Amniotic stem cell (primary cell): ENCODE results near the gene RBMX2.
"Not testable (repeated sequence)": the region's sequence is repeated elsewhere in the genome, so short reads cannot be mapped to it uniquely, and the experiment has no call there.

ENCODE experiments used
- DNase-seq: peaks from one replicate; lab custom pipeline; 2025; lab: John Stamatoyannopoulos, UW

The RBMX2 gene

DNA sequence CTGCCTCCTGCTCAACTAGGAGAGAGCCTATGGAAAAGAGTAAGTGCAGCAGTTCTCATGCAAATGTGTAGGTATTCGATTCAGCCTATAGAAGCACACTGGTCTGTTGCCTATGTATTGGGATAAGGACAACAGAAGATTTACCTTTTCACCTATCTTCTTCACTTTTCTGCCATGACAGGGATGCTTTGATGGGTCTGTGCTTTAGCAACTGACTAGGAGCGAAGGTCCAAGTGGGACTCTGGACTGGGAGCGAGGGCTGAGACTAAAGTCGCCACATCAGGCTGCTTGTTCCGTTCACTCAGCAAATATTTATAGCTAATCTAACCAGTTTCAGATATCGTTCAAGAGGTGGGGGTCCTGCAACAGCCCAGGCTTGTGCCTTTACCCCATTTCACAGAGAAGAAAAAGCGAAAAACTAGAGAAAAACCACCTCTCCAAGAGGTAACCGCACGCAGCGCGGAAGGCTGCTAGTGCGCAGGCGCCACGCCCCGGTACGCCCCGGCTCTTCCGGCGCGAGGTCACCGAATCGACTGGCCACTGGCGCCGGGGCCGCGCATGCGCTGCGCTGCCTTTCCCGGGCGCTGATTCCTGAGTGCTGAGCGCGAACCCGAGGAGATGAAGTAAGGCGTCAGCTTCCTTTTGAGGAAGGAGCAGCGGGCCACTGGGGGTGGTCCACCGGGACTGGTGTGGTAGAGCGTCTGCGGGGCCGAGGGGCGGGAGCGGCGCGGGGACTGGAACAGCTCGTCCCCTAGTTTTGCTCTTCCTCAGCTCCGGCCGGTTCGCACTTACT, at the start of gene RBMX2:
Gene RBMX2 (plus strand): TSS at position 573 of the 793 bp plus-strand sequence. CDS start 46 bp downstream, at position 619.
- peak; percentile 2 for DNase-seq

DNA sequence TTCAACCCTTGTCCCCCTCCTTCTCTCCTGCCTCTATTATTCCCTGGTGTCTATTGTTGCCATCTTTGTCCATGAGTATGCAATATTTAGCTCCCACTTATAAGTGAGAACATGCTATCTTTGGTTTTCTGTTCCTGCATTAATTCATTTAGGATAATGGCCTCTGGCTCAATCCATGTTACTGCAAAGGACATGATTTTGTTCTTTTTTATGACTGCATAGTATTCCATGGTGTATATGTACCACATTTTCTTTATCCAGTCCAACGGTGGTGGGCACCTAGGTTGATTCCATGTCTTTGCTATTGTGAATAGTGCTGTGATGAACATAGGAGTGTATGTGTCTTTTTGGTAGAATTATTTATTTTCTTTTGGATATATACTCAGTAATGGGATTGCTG, 49.7 kb upstream of the RBMX2 start:
- not testable (repeated sequence) for DNase-seq

- no peak for DNase-seq
These were observed 25.7 kb upstream of the RBMX2 start for GRCh38 chrX:130376077-130376476.

- no peak for DNase-seq
These were observed 23.6 kb upstream of the RBMX2 start for GRCh38 chrX:130378024-130378669.

DNA sequence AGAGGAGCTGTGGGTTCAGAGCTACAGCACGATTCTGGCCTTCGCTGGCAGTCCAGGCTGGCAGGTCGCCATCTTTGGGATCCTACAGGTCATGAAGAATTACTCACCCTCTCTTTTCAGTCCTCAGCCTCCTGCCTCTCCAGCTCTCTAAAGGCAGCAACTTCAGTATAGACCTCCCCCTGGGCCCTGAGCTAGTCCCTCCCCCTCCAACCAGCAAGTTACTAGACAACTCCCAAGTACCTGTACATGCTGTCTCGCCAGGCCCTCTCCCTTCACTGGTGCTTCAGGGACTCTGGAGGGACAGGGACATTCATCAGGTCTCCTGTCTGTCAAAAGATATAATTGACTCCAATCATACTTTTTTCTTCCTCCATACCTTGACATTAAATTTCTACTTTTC, 16.3 kb upstream of the RBMX2 start, which contains the start of gene GPR119:
Gene GPR119 (minus strand): TSS at position 155 of the 400 bp plus-strand sequence. CDS start 227 bp downstream, outside the sequence.
- DNase-seq, result no peak

DNA sequence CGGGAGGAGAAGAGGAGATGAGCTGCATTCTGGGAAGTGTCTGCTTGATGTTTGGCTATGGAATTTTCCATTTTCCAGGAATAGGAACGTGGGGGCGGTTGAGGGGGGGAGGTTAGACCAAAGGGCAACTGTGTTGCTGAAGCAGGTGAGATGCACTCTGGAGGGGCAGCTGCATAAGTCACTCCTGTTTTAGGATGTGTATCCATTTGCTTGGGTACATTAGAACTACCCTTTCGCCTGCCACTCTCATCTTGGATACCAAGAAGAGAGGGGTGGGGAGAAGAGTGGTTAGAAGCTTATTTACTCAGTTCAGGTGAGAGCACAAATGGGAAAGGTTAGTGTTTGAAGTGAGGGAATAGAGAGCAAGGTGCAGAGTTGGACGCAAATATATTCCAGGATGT, 15.4 kb upstream of the RBMX2 start:
- no peak for DNase-seq

DNA sequence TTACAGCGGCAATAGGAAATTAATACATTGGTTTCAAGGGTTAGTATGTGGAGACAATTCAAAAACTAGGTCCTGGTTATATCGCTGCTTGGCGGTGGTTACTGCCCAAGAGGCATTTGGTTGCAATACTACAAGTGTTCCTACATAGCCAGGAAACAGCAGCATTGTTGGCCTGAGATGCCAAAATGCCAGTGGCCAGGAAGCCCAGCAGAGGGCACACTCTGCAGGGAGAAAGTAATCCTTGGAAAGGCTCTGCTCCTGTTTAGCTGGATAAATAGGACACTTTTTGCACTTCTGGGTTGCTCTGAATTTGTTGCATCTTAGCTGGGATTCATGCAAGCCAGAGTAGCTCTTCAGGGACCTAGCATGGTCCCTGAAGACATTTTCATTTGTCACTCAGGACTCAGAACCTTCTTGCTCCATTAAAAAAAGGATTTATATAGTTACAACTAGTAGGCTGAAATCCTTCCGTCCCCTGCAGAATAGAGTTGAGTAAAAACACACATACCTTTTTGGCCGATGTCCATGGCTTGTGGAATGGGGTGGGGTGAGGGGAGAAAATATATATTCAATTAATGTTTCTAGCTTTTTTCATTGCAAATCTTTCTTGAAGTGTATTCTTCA, 8.2 kb upstream of the RBMX2 start:
- peak; percentile 5 for DNase-seq

- no peak for DNase-seq
These were observed 6.4 kb upstream of the RBMX2 start for GRCh38 chrX:130395341-130395740.

DNA sequence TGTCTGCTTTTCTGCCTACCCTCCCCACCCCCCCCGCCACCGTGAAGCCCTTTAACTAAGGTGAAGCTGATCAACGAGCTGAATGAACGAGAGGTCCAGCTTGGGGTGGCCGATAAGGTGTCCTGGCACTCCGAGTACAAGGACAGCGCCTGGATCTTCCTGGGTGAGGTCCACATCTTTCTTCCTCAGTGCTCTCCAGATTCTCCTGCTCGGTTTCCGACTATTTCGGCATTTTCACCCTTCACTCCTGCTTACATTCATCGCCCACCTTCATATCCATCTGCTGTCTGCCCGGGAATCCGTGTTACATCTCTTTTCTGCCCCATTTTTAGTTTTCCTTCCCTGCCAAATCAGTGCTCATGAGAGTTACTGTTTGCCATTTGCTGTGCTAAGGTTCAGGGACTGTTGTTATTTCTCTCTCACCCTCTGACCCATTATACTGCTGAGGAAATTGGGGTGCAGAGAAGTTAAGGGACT, 459 bp downstream of the RBMX2 start:
- no peak for DNase-seq

GRCh38 chrX:130413415-130413814, 11.6 kb downstream of the RBMX2 start:
- no peak for DNase-seq

GRCh38 chrX:130414800-130415199, 13.0 kb downstream of the RBMX2 start:
- no peak for DNase-seq

GRCh38 chrX:130415201-130415600, 13.4 kb downstream of the RBMX2 start:
- no peak for DNase-seq

DNA sequence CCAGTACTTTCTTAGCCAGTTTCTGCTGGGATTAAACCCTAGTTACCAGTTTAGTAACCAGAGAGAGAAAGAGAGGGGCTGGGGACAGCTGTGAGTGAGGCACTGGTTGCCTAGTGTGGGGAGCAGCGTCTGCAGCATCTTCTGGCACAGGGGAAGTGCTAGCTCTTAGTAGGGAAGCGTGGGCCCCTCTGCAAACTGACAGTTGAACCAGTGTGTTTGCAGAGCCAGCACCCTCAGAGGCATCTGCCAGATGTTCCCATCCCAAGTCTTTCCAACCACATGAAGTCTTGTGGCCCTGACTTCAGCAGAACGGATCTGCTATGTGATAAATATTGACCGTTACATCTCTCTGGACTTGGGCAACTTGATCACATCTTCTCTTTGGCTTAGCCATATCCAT, 15.0 kb downstream of the RBMX2 start:
- no peak for DNase-seq

- no peak for DNase-seq
These were observed 16.3 kb downstream of the RBMX2 start for GRCh38 chrX:130418066-130418465.

DNA sequence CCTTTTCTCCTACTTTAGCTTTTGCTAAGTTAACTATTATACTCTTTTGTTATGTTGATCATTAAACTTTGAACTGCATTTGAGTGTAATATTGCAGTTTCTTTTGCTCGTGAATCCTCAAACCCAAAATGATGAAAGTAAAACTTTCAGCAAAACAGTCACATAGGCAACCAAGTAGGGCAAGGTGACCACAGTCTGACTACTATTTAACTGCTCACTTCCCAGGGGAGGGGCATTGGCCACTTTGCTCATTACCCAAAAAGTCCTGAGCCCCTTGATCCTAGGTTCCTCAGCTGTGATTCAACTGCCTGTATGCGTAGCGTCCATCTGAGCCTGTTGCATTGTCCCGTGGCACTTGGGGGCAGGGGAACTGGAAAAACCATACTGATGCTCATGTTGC, 17.0 kb downstream of the RBMX2 start:
- DNase-seq, result no peak

GRCh38 chrX:130419263-130419662, 17.5 kb downstream of the RBMX2 start:
- DNase-seq, result no peak

DNA sequence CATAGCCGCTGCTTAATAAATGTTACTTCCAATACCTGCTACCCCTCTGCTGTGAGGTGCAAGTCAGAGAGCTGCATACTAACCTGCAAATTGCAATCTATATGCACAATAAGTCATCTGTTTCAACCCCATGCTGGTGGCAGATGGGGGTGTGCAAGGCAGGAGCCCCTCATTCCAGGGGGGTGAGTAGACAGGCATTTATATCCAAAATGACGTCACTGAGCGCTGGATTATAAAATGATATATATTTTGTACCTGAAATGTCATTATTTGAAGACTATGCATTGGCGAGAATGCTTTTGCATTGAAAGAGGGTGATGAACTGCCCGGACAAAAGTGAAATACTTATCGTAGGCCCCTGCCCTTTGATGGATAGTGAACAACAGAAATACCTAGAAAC, 24.7 kb downstream of the RBMX2 start:
- no peak for DNase-seq

DNA sequence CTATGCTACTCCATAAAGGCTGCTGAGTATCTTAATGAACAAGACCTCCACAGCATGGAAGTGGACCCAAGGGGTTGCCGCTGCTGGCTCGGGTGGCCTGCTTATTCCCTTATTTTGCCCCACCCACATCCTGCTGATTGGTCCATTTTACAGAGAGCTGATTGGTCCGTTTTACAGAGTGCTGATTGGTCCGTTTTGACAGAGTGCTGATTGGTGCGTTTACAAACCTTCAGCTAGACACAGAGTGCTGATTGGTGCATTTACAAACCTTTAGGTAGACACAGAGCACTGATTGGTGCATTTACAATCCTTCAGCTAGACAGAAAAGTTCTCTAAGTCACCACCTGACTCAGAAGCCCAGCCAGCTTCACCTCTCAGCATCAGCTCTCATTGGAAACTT, 27.4 kb downstream of the RBMX2 start:
- not testable (repeated sequence) for DNase-seq

GRCh38 chrX:130435937-130436336, 34.1 kb downstream of the RBMX2 start:
- no peak for DNase-seq

- DNase-seq, result not testable (repeated sequence)
These were observed 36.2 kb downstream of the RBMX2 start for GRCh38 chrX:130437996-130438395.

DNA sequence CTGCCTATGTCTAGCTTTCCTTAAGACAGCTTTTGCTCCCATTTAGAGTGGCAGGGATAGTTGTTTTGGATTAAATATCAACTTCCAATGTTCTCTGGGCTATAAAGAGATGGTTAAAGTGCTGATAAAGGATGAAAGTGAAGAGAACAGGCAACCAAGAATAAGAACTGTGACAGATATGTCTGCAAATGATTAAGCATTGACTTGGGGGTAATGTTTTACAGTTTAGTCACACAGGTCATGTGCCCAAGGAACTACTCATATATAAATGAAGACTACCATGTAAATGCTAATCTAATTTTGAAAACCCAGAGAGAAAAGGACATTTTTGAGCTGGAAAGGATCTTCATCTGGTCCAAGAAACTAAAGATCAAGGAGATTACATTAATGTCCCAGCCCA, 42.1 kb downstream of the RBMX2 start:
- no peak for DNase-seq

GRCh38 chrX:130444641-130445336, 43.0 kb downstream of the RBMX2 start:
- DNase-seq, result no peak
